Glutamatergic neuron (in vitro differentiated cells): ENCODE results near the gene HPCAL4. TPM values are rescaled to one million over a fixed set of nuclear protein-coding genes. Genes with fewer than 3 reads are reported as not detected.

ENCODE experiments used
- DNase-seq: peaks from one replicate; pipeline ENCODE4 v3.0.0; 2022
- H3K27ac Mint-ChIP-seq: one replicate; pipeline ENCODE4 v1.8.0; 2020; ENCODE audit warnings: mild to moderate bottlenecking, mixed read lengths, inconsistent platforms; ENCODE audit not compliant: unreplicated experiment
- H3K27me3 Mint-ChIP-seq: one replicate; pipeline ENCODE4 v1.8.0; 2020; ENCODE audit warnings: mild to moderate bottlenecking, moderate library complexity, mixed read lengths, inconsistent platforms; ENCODE audit not compliant: unreplicated experiment
- H3K36me3 Mint-ChIP-seq: one replicate; pipeline ENCODE4 v1.8.0; 2020; ENCODE audit warnings: mild to moderate bottlenecking, mixed read lengths, inconsistent platforms; ENCODE audit not compliant: unreplicated experiment
- H3K4me1 Mint-ChIP-seq: one replicate; pipeline ENCODE4 v1.8.0; 2020; ENCODE audit warnings: mild to moderate bottlenecking, low read depth, mixed read lengths, inconsistent platforms; ENCODE audit not compliant: unreplicated experiment
- H3K4me3 Mint-ChIP-seq: one replicate; pipeline ENCODE4 v1.8.0; 2020; ENCODE audit warnings: mild to moderate bottlenecking, mixed read lengths, inconsistent platforms; ENCODE audit not compliant: unreplicated experiment
- H3K9me3 Mint-ChIP-seq: one replicate; pipeline ENCODE4 v1.8.0; 2020; ENCODE audit warnings: mild to moderate bottlenecking, moderate library complexity, mixed read lengths, inconsistent platforms; ENCODE audit not compliant: unreplicated experiment
- total RNA-seq: library from RNA; stranded (reverse); fragmentation: NEBNext Ultra II Directional; extraction: Animal tissue kit (Norgen Biotek cat#: 25700); gene quantifications from one replicate; pipeline ENCODE4 v1.2.1, GENCODE V29; 2021; ENCODE audit not compliant: unreplicated experiment
- TF ChIP-seq, protein P1 (sequence below): fragments of 200-600 bp; sonication (generic); IDR thresholded peaks from one replicate; pipeline ENCODE4 v1.5.0; 2021; ENCODE audit not compliant: partially characterized antibody, unreplicated experiment

Gene HPCAL4
- total RNA-seq, 1 donor from 2014 or later, result not detected

DNA sequence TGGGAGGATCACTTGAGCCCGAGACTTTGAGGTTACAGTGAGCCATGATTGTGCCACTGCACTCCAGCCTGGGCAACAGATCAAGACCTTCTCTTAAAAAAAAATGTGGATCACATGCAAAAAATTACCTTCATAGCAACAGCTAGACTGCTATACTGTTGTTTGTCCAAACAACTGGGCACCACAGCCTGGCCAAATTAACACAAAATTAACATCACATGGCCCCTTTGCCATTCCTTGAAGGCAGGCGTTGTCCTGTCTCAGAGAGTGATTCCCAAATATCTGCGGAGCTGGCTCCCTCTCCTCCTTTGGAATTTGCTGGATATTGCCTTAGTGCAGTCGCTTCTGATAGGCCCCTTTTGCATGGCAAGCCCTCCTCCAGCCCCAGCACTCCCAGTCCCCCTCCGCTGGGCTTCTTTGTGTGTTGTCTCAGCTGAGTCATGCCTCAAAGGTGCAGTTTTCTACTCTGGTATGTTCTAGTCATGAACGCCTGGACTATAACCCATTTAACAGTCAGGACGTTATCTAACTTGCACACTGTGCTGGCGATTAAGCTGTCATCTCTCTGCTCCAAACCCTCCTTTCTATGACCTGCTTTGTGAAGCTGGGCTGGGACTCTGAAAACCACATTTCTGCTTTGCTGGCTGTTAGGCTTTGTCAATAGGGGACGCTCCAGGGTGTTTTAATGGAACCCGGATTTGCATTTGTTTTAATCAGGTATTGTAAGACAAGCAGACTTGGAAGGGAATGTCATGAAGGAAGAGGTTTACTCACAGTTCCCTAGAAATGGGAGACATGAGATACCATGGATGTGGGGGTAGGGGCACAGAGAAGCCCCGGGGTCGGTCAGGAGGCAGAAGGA is 20.1 kb upstream of the HPCAL4 start:
- Mint-ChIP-seq H3K27me3 (peaks cover 30% of the 10 kb centered on the region), H3K4me3 (no peak overlapping the region), H3K4me1 (no peaks in the 10 kb centered on the region), H3K9me3 (peaks cover 2% of the 10 kb centered on the region), H3K27ac (no peak overlapping the region), H3K36me3 (no peaks in the 10 kb centered on the region)
- DNase-seq, result no peak
- TF ChIP-seq, protein P1, sequence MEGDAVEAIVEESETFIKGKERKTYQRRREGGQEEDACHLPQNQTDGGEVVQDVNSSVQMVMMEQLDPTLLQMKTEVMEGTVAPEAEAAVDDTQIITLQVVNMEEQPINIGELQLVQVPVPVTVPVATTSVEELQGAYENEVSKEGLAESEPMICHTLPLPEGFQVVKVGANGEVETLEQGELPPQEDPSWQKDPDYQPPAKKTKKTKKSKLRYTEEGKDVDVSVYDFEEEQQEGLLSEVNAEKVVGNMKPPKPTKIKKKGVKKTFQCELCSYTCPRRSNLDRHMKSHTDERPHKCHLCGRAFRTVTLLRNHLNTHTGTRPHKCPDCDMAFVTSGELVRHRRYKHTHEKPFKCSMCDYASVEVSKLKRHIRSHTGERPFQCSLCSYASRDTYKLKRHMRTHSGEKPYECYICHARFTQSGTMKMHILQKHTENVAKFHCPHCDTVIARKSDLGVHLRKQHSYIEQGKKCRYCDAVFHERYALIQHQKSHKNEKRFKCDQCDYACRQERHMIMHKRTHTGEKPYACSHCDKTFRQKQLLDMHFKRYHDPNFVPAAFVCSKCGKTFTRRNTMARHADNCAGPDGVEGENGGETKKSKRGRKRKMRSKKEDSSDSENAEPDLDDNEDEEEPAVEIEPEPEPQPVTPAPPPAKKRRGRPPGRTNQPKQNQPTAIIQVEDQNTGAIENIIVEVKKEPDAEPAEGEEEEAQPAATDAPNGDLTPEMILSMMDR, result no peak

DNA sequence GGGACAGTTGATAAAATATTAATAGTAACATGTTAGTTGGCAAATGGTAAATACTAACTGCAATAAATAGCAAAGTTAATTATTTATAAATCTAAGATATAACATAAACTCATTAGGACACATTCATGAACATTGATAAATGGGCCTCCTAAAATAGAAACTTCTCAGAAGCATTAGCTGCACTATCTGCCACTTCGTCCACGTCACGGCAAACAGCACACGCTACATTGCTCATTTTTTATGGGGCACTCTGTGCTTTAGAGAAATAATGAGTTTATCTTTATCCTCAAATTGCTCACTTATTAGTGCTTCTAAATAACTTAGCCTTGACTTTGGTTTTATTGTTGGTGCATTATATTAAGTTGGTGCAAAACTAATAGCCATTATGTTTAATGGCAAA is 16.3 kb upstream of the HPCAL4 start:
- DNase-seq, result no peak
- TF ChIP-seq, protein P1, result no peak
- H3K36me3 Mint-ChIP-seq, result no peaks in the 10 kb centered on the region
- no peak overlapping the region for H3K27ac Mint-ChIP-seq
- H3K4me1 Mint-ChIP-seq, result no peaks in the 10 kb centered on the region
- no peak overlapping the region for H3K4me3 Mint-ChIP-seq
- peaks cover 2% of the 10 kb centered on the region for H3K9me3 Mint-ChIP-seq
- H3K27me3 Mint-ChIP-seq, result peaks cover 32% of the 10 kb centered on the region

DNA sequence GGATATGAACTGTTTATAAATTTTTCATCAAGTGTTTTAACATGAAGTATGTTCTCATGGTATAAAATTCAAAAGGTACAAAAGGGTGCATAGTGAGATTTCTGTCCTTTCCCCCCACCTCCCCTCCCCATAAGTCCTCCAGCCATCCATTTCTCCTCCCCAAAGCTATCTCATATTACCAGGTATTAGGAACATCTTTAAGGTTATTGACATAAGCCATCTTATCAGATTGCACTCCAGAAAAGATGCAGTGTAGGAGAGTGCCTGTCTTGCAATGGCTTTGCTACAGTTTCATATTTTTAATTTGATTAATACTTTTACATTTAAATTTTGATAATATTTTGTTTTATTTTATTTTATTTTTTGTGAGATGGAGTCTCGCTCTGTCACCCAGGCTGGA is 13.5 kb upstream of the HPCAL4 start:
- TF ChIP-seq, protein P1, result no peak
- Mint-ChIP-seq H3K4me1 (peaks cover 5% of the 10 kb centered on the region), H3K27me3 (peaks cover 19% of the 10 kb centered on the region), H3K9me3 (peaks cover 6% of the 10 kb centered on the region), H3K4me3 (no peak overlapping the region), H3K27ac (no peak overlapping the region), H3K36me3 (no peaks in the 10 kb centered on the region)
- DNase-seq, result no peak

DNA sequence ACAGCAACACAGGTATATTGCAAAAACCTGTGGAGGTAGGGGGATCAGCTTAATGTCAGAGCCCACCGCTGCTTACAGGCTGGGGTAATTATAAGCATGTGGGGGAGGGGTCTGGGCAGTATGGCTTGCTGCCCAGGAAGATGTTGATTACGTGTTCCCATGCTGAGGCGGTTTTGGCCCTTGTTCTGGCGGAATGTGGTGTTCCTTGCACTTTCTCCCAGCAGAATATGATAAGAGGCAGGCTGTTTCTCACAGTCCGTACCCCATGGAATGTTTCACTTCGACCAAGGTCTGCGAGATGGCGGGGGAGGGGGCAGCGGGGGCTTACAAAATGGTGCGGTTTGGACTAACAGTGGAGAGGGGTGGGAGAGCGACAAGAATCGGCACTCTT is 9.8 kb upstream of the HPCAL4 start:
- Mint-ChIP-seq H3K36me3 (no peaks in the 10 kb centered on the region), H3K27ac (no peak overlapping the region), H3K4me3 (no peak overlapping the region), H3K9me3 (peaks cover 6% of the 10 kb centered on the region), H3K4me1 (peaks cover 5% of the 10 kb centered on the region), H3K27me3 (peaks cover 19% of the 10 kb centered on the region)
- DNase-seq, result no peak
- TF ChIP-seq, protein P1, result no peak

DNA sequence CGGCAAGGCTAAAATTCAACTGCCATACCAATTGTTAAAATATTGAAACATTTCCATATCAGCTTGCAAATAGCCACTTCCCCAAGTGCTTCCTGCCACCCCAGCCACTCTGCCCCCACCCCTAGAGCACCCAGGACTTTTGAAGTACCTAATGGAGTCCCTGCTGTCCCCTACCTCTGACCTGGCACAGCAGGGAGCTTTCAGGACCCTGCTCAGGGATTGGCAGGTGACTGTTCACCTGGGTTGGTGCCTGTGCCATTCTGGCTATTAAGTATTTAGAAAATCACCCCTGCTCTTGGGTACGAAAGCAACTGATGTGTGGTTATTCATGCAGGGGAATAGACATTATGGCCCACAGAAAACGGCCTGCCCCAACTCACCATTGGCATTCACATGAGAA is 9.1 kb upstream of the HPCAL4 start:
- DNase-seq, result no peak
- TF ChIP-seq, protein P1, result no peak
- Mint-ChIP-seq H3K36me3 (no peaks in the 10 kb centered on the region), H3K4me1 (peaks cover 5% of the 10 kb centered on the region), H3K9me3 (peaks cover 6% of the 10 kb centered on the region), H3K27ac (no peak overlapping the region), H3K27me3 (peaks cover 18% of the 10 kb centered on the region), H3K4me3 (no peak overlapping the region)
